Measurements from ENCODE around the gene TPP1. TPM values are rescaled to one million over a fixed set of nuclear protein-coding genes. Genes with fewer than 3 reads are reported as not detected.

Gene TPP1
- total and polyA plus RNA-seq, 10 of the 15 experiments (the other 5 are each of a cell fraction or from before 2014, with no cell fraction given) = 7.5 to 64.6 (median 38.3) TPM

DNA sequence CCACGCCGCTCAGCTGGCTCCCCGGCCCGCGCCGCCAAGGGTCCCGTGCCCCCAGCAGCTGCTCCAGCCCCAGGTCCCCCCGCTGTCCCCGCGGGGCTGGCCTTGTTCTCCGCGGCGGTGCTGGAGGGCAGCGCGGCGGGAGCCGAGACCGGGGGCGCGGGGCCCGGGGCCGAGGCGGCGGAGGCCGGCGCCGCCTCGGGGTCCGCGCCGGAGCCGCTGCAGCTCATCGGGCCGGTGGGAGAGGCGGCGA is 7.3 kb downstream of the TPP1 start (continued):
- TF ChIP-seq IRF3 (IDR thresholded peaks at IDR 0.05) (no peak), KDM1A (IDR thresholded peaks at IDR 0.05; ENCODE audit: borderline replicate concordance) (no peak), USF1 (IDR thresholded peaks at IDR 0.05; ENCODE audit: borderline replicate concordance, extremely low read length, insufficient read depth, low read depth, low read length) (no peak), LARP7 (IDR thresholded peaks at IDR 0.05) (0 out of 2 replicates have a peak, but pooled peaks have one; percentile 76), ASH2L (IDR thresholded peaks at IDR 0.05; ENCODE audit: borderline replicate concordance, low read depth) (no peak), SKIL (IDR thresholded peaks at IDR 0.05; ENCODE audit: low read depth, poor library complexity, severe bottlenecking) (no peak), SUZ12 (IDR thresholded peaks at IDR 0.05; ENCODE audit: unreplicated experiment) (no peak), BCL3 (IDR thresholded peaks at IDR 0.05; ENCODE audit: borderline replicate concordance, insufficient read depth, low read depth, low read length, poor library complexity, severe bottlenecking) (no peak), YY1 (IDR thresholded peaks at IDR 0.05; ENCODE audit: low read depth, low read length) (no peak)
- TF ChIP-seq, protein P1, sequence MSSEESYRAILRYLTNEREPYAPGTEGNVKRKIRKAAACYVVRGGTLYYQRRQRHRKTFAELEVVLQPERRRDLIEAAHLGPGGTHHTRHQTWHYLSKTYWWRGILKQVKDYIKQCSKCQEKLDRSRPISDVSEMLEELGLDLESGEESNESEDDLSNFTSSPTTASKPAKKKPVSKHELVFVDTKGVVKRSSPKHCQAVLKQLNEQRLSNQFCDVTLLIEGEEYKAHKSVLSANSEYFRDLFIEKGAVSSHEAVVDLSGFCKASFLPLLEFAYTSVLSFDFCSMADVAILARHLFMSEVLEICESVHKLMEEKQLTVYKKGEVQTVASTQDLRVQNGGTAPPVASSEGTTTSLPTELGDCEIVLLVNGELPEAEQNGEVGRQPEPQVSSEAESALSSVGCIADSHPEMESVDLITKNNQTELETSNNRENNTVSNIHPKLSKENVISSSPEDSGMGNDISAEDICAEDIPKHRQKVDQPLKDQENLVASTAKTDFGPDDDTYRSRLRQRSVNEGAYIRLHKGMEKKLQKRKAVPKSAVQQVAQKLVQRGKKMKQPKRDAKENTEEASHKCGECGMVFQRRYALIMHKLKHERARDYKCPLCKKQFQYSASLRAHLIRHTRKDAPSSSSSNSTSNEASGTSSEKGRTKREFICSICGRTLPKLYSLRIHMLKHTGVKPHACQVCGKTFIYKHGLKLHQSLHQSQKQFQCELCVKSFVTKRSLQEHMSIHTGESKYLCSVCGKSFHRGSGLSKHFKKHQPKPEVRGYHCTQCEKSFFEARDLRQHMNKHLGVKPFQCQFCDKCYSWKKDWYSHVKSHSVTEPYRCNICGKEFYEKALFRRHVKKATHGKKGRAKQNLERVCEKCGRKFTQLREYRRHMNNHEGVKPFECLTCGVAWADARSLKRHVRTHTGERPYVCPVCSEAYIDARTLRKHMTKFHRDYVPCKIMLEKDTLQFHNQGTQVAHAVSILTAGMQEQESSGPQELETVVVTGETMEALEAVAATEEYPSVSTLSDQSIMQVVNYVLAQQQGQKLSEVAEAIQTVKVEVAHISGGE (CRISPR knock-in tag; IDR thresholded peaks at IDR 0.05) = 0 out of 2 replicates have a peak, but pooled peaks have one; percentile 42
- TF ChIP-seq, protein P2, sequence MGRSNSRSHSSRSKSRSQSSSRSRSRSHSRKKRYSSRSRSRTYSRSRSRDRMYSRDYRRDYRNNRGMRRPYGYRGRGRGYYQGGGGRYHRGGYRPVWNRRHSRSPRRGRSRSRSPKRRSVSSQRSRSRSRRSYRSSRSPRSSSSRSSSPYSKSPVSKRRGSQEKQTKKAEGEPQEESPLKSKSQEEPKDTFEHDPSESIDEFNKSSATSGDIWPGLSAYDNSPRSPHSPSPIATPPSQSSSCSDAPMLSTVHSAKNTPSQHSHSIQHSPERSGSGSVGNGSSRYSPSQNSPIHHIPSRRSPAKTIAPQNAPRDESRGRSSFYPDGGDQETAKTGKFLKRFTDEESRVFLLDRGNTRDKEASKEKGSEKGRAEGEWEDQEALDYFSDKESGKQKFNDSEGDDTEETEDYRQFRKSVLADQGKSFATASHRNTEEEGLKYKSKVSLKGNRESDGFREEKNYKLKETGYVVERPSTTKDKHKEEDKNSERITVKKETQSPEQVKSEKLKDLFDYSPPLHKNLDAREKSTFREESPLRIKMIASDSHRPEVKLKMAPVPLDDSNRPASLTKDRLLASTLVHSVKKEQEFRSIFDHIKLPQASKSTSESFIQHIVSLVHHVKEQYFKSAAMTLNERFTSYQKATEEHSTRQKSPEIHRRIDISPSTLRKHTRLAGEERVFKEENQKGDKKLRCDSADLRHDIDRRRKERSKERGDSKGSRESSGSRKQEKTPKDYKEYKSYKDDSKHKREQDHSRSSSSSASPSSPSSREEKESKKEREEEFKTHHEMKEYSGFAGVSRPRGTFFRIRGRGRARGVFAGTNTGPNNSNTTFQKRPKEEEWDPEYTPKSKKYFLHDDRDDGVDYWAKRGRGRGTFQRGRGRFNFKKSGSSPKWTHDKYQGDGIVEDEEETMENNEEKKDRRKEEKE (IDR thresholded peaks at IDR 0.05) = 0 out of 2 replicates have a peak, but pooled peaks have one; percentile 35

Data from GM12878 (cell line).